NT2/D1 (cell line): ENCODE data around the gene ZSCAN21.

Experiments
- SUZ12 ChIP-seq: IDR thresholded peaks from 2 replicates; pipeline ENCODE4 v1.6.1; 2011; ENCODE audit not compliant: insufficient read length, insufficient read depth; ENCODE audit errors: extremely low read depth
- YY1 ChIP-seq: IDR thresholded peaks from 2 replicates; pipeline ENCODE4 v1.6.1; 2011; ENCODE audit not compliant: insufficient read length, insufficient read depth
- ZNF274 ChIP-seq: IDR thresholded peaks from 2 replicates; pipeline ENCODE4 v1.6.1; 2011; ENCODE audit warnings: mild to moderate bottlenecking, low read depth, low read length

DNA sequence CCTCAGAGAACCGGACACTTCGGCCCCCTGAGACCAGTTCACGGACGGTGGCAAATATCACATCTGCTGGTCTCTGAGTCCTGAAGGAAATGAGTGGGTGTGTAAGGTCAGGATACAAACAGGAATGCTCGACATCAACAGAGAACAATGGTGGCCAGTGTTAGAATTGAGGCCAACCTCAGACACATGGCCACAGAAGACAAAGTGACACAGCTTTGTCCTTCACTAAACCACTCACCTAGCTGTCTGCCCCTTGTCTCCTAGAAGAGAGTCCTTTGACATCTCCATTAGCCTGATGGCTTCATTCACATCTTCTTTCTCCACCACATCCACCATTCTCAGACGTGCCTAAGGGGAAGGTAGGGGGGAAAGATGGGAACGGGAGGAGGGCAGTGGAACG is 43.5 kb downstream of the ZSCAN21 start:
- no peak for TF ChIP-seq YY1
- no peak for TF ChIP-seq ZNF274
- TF ChIP-seq SUZ12 = no peak
